HFF-Myc (cell line): ENCODE data around the gene UTS2R.

ENCODE experiments used
- DNase-seq: peaks from one replicate; pipeline ENCODE4 v3.0.0-alpha.2; 2011; ENCODE audit warnings: low read depth; ENCODE audit errors: extremely low read depth
- H3K4me3 ChIP-seq: replicated peaks from 2 replicates; pipeline ENCODE4 v1.5.1; 2011; ENCODE audit warnings: low read depth, mild to moderate bottlenecking, control low read depth, low read length
- TF ChIP-seq, protein P1 (sequence below): IDR thresholded peaks from 2 replicates; pipeline ENCODE4 v1.5.1; 2012; ENCODE audit warnings: mild to moderate bottlenecking, low read depth, low read length, control low read depth; ENCODE audit errors: missing control alignments

UTS2R gene

DNA sequence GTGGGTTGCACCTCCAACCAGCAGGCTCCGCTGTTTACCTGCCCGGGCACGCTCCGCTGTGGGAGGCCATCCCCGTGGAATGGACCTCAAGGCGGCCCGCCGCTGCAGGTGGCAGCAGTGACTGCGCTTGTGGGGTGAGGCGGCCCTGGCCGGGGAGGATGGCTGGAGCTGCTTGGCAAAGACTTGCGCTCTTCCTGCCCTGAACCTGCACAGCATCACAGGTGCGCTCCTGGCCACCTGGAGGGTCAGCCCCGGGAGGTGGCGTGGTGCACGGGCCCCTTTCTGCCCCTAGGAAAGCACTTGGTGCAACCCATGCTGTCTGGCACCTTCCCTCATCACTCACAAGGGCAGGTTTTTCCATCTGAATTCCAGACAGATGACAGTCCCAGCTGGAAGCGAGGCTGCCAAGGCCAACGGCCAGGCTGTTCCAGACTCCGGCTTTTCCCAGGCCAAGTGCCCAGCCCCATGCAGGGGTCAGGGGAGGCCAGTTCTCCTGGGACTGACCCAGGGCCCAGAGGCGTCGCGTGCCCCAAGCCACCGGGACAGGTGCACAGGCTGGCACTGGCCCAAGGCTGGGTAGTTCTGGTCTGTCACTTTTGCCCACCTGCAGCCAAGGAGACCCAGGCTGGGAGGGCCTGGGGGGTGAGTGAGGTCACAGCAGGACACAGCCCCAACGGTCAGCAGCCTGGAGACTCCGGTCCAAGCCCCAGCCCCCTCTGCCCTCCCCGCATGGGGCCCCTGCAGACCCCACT, 13.3 kb downstream of the UTS2R start:
- TF ChIP-seq, protein P1, sequence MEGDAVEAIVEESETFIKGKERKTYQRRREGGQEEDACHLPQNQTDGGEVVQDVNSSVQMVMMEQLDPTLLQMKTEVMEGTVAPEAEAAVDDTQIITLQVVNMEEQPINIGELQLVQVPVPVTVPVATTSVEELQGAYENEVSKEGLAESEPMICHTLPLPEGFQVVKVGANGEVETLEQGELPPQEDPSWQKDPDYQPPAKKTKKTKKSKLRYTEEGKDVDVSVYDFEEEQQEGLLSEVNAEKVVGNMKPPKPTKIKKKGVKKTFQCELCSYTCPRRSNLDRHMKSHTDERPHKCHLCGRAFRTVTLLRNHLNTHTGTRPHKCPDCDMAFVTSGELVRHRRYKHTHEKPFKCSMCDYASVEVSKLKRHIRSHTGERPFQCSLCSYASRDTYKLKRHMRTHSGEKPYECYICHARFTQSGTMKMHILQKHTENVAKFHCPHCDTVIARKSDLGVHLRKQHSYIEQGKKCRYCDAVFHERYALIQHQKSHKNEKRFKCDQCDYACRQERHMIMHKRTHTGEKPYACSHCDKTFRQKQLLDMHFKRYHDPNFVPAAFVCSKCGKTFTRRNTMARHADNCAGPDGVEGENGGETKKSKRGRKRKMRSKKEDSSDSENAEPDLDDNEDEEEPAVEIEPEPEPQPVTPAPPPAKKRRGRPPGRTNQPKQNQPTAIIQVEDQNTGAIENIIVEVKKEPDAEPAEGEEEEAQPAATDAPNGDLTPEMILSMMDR, result no peak
- no peak overlapping the region for H3K4me3 ChIP-seq
- no peak for DNase-seq

DNA sequence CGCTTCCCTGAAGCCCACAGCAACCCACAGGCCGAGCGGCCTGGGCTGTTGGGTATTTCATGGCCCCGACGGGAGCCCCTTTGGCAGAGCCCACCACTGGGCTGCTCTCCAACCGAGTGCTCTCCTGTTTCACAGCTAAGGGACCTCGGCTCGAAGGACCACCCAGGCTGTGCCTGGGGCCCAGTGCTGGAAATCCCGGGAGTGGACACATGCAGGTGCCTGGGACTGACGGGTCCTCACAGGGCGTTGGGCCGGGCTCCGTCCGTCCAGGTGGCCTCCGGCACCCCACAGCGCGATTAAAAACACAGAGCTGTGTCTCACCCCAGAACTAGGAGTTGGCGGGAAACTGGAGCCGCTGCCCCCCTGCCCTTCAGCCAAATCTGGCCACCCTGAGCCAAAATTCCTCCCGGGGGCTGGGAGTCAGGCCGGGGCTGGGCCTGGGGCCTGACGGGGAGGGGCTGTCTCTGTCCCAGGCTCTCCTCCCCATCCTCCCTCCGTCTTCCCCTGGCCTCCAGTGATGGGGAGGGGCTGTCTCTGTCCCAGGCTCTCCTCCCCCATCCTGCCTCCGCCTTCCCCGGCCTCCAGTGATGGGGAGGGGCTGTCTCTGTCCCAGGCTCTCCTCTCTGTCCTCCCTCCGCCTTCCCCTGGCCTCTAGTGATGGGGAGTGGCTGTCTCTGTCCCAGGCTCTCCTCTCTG, 14.1 kb downstream of the UTS2R start:
- H3K4me3 ChIP-seq, result no peak overlapping the region
- TF ChIP-seq, protein P1, result no peak
- DNase-seq, result no peak

DNA sequence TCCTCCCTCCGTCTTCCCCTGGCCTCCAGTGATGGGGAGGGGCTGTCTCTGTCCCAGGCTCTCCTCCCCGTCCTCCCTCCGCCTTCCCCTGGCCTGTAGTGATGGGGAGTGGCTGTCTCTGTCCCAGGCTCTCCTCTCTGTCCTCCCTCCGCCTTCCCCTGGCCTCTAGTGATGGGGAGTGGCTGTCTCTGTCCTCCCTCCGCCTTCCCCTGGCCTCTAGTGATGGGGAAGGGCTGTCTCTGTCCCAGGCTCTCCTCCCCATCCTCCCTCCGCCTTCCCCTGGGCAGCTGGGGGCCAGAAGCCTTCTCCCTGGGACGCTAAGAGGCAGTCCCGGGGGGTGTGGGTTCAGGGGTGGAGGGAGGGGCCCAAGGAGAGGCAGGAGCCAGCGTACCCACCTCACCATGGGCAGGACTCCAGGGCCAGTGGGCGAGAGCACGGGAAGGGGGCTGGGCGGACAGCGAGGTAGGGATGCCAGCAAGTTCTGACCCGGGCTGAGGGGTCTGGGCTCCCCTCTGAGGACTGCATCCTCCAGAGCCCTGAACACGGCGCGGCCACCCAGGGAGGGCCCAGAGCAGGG, 14.8 kb downstream of the UTS2R start:
- DNase-seq, result no peak
- no peak overlapping the region for H3K4me3 ChIP-seq
- TF ChIP-seq, protein P1, result no peak

- TF ChIP-seq, protein P1, result no peak
- no peak for DNase-seq
- H3K4me3 ChIP-seq, result no peak overlapping the region
Observed at GRCh38 chr17:82386881-82387704, 15.5 kb downstream of the UTS2R start.

DNA sequence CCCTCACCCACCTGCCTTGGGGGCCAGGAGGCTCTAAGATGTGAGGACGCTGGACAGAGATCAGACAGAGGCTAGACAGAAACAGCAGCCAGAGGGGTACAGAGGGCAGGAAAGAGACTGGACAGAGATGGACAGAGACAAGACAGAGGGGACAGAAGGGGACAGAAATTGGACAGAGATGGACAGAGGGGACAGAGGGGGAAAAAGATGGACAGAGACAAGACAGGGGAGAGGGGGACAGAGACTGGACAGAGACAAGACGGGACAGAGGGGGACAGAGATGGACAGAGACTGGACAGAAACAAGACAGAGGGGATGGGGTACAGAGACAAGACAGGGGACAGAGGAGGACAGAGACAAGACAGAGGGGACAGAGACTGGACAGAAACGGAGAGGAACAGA, 16.1 kb downstream of the UTS2R start:
- H3K4me3 ChIP-seq, result no peak overlapping the region
- DNase-seq, result no peak
- TF ChIP-seq, protein P1, result no peak

DNA sequence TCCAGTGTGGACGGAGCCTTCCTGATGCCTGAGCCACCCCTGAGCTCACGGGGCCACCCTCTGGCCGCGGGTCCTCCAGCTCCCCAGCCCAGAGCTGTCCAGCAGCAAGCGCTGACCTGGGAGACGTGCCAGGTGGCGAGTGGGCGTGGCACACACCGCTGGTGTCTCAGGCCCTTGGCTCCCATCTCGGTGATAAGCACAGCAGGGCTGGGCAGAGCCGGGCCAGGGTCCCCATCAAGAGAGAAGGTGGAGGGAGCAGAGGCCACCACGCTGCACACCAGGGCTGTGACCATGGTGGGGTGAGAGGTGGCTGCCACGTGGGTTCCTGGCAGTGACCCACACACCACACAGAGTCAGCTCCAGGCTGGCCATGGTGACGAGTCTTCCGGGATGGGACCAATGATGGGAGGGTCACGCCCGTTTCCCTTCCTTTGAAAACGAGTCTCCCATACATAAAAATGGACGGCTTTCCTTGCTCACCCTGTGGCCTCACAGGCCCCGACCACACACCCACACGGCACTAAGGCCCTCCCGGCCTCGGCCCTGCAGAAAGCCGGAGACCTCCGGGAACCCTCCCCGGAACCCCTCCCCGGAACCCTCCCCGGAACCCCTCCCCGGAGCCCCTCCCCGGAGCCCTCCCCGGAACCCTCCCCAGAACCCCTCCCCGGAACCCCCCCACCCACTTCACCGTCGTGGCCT, 16.8 kb downstream of the UTS2R start:
- TF ChIP-seq, protein P1, result no peak
- no peak overlapping the region for H3K4me3 ChIP-seq
- no peak for DNase-seq
